ENCODE measurements around the gene EIF4E2. TPM values are rescaled to one million over a fixed set of nuclear protein-coding genes. Genes with fewer than 3 reads are reported as not detected.
A peak's percentile ranks its signal among the peaks of the same experiment; 100 is the strongest.
"Not testable (repeated sequence)": the region's sequence is repeated elsewhere in the genome, so short reads cannot be mapped to it uniquely, and the experiment has no call there.

The EIF4E2 gene
- total RNA-seq, 1 donor from 2014 or later, result 127 TPM

DNA sequence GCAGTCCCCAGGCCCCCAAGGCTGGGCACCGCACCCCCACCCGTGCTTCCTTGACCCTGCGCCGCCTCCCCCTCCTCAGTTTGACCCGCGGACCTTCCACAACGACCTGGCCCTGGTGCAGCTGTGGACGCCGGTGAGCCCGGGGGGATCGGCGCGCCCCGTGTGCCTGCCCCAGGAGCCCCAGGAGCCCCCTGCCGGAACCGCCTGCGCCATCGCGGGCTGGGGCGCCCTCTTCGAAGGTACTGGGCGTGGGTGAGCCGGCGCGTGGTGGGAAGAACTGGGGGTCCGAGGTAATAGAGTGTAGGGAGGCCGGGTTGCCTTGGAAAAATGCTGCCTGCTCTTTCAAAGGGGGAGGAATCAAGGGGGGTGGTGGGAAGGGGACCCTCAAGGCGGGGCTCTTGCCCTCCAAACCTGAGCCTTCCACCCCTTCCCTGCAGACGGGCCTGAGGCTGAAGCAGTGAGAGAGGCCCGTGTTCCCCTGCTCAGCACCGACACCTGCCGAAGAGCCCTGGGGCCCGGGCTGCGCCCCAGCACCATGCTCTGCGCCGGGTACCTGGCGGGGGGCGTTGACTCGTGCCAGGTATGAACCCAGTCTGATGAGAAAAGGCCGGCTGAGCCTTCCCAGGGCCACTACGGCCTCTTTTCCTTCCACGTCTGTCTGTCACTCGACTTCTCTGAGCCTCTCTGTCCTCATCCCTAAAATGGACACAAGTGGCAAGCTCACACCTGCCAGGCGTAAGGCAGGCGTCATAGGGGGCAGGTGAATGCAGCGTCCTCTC lies 27.7 kb upstream of the EIF4E2 start:
- DNase-seq, result no peak

DNA sequence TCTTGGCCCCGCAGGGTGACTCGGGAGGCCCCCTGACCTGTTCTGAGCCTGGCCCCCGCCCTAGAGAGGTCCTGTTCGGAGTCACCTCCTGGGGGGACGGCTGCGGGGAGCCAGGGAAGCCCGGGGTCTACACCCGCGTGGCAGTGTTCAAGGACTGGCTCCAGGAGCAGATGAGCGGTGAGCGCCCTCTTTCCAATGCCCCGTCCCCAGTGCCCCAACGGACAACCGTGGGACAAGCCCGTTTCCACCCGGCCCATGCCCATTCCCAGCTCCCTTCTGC lies 27.1 kb upstream of the EIF4E2 start:
- DNase-seq, result no peak

DNA sequence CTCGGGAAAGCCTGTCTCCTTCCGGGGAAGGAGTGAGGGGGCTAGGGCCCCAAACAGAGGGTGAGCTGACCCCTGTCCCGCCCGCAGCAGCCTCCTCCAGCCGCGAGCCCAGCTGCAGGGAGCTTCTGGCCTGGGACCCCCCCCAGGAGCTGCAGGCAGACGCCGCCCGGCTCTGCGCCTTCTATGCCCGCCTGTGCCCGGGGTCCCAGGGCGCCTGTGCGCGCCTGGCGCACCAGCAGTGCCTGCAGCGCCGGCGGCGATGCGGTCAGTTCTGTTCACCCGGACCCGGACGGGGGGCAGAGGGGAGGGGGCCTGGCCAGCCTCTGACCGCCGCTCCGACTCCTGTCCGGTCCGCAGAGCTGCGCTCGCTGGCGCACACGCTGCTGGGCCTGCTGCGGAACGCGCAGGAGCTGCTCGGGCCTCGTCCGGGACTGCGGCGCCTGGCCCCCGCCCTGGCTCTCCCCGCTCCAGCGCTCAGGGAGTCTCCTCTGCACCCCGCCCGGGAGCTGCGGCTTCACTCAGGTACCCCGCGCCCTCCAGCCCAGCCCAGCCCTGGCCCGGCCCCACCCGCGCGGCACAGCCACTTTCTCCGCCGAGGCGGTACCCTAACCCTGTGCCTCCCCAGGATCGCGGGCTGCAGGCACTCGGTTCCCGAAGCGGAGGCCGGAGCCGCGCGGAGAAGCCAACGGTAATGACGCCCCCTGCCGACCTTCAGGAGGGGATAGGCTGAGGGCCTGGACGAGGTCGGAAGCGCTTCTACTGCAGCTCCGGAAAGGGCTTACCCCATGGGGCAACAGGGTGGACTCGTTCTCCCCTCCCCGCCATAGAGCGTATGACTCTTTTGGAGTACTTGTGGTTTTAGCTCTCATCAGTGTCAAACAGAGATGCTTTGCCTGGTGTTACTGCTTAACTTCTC lies 26.5 kb upstream of the EIF4E2 start:
- DNase-seq, result peak; percentile 77

DNA sequence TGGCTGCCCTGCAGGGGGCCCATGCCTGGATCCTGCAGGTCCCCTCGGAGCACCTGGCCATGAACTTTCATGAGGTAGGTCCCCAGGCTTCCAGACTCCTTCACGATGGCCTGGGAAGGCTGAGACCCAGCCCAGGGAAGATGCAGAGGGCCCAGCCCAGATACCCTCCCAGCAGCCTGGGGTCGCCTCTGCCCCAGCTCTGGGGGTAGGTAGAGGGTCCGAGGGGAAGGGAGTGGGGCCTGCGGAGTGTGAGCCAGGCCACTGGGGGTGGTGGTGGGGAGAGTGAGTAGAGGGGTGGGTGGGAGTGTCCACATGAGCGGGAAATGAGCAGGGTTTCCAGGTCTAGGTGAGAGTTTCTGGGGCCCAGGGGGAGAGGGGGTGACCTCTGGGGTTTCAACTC lies 25.7 kb upstream of the EIF4E2 start:
- DNase-seq, result no peak

DNA sequence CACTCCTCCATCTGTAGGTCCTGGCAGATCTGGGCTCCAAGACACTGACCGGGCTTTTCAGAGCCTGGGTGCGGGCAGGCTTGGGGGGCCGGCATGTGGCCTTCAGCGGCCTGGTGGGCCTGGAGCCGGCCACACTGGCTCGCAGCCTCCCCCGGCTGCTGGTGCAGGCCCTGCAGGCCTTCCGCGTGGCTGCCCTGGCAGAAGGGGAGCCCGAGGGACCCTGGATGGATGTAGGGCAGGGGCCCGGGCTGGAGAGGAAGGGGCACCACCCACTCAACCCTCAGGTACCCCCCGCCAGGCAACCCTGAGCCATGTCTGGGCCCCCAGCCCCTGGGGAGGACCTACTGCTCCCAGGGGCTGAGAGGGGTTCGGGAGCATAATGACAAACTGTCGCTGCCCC lies 25.3 kb upstream of the EIF4E2 start:
- no peak for DNase-seq

DNA sequence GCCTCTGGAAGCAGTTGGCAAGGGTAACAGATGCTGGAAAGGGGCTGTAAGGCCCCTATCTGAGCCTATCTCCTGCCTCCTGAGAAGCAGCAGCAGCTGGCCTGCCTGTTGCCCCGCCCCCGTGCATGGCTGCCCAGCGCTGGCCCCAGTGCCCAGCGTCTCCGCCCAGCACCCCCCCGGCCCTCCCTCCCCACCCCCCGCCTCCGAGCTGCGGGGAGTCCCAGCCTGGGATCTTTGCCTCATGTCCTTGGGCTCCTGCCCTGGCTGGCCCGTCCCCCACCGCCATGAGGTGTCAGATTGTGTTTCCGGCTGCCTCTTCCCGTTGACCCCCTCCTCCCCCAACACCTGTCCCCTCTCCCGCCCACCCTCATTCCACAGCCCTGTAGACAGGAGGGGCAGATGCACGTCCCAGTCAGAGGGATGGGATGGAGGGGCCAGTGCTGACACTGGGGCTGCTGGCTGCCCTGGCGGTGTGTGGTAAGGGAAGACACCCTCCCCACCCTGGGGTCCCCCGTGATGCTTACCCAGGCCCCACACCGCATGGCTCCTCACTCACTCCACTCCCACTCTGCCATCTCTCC lies 24.6 kb upstream of the EIF4E2 start, which contains the start of gene CHRND:
Gene CHRND (plus strand): TSS at position 370 of the 581 bp plus-strand sequence. CDS start 56 bp downstream, at position 426.
- peak; percentile 96 for DNase-seq

DNA sequence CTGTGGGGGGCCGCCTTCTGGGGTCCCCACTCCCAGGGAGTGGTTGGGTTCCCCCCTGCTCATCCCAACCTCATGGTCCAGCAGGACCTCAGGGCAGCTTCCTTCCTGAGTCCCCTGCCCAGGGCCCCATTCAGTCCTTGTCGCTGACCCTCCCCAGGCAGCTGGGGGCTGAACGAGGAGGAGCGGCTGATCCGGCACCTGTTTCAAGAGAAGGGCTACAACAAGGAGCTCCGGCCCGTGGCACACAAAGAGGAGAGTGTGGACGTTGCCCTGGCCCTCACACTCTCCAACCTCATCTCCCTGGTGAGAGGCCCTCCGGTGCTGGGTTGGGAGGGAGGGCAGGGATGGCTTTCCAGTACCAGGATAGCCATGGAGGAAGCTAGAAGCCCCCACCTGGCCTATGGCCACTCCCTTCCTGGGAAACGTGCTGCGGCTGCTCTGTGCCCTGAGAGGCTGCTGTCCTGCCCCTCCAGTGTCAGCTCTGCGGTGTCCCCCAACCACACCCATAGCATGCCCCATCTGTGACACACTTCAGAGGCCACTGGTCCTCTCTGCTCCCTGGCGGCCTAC lies 24.0 kb upstream of the EIF4E2 start:
- peak; percentile 71 for DNase-seq

DNA sequence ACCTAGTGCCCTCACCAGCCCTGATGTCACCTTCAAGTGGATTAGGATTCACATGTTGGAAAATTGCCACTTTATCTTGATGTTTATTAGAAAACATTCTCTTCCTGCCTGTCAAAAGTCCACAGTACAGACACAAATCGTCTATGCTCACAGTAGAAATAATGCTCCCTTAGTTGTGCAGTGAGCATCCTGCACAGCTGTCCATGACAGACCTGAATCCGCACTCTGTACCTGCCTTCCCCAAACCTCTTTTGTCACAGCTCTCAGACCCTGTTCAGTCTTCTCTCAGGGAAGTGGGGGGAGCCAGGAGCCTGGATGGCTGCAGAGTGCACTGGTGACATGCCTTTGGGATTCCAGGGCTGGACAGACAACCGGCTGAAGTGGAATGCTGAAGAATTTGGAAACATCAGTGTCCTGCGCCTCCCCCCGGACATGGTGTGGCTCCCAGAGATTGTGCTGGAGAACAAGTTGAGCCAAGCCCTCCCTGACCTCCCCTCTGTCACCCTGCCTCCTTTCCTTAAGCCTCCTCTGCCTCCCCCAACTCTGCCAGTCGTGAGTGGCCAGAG lies 22.5 kb upstream of the EIF4E2 start:
- no peak for DNase-seq

DNA sequence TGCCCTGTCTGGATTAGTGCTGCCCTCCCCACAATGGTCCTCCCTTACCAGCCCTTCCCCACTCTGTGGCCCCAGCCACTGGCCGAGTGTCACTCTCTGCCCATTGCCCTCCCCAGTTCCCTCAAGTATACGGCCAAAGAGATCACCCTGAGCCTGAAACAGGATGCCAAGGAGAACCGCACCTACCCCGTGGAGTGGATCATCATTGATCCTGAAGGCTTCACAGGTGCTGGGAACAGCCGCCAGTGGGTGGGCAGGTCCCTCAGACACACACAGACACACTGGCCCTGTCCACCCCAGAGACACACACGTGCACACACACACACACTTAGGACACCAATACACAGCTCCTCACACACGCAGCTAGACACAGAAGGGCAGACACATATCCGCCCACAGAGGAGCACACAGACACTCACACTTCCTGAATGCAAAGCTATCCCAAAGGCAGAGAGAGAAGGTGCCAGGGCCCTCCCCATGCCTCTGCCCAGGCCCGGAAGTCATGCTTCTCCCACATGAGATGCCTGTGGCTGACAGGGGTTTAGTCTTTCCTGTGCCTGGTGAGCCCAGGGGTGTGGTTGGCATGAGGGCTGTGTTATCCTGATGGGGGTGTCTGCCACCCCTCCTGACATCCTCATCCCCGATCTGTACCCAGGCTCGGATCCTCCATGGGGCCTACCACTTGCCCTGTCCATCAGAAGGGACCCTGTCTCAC lies 21.6 kb upstream of the EIF4E2 start:
- DNase-seq, result no peak

DNA sequence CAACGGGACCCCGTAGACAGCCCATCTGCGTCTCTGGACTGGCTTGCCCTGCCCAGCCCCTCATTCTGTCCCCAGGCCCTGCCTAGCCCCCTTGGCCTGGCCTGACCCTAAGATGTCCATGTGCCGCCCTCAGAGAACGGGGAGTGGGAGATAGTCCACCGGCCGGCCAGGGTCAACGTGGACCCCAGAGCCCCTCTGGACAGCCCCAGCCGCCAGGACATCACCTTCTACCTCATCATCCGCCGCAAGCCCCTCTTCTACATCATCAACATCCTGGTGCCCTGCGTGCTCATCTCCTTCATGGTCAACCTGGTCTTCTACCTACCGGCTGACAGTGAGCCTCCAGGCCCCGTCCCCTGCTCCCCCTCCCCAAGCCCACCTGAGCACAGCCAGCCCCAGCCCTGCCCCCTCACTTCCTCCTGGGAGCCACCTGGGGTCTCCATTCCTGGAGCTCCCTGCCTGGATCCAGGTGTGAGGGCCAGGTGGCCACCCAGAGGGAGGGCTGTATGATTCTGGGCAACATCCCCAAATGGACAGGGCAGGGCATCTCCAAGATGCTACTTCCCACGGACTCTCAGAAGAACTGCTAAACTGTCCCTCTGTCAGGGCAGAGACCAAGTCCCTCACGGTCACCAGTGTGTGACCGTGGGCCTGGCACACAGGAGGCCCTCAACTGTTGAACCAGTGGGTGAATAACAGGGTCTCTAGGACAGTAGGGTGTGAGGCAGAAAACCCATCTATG lies 20.5 kb upstream of the EIF4E2 start:
- DNase-seq, result no peak

DNA sequence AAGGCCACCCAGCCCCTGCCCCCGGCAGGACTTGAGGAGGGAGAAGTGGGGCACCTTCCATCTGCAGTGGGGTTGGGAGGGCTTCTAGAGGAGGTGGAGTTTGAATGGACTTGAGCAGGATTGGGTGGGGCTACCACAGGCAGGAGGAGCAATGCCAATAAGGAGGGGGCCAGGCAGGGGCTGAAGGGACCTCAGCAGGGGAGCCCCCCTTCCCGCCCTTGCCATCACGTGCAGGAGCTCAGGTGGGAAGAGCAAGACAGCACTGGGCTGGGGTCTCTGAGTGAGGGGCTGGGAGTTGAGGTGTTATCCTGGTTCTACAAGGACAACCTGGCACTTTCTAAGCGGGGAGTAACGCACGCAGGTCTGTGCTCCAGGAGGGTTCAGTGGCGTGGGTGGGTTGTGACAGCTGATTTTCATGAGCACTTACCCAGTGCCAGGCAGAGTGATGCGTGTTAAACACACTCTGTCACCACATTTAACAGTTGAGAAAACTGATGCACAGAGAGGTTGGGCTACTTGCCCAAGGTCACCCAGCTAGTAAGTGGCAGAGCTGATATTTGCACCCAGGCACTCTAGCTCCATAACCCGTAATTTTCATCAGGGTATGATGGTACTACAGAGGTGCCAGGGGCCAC lies 19.7 kb upstream of the EIF4E2 start:
- no peak for DNase-seq

DNA sequence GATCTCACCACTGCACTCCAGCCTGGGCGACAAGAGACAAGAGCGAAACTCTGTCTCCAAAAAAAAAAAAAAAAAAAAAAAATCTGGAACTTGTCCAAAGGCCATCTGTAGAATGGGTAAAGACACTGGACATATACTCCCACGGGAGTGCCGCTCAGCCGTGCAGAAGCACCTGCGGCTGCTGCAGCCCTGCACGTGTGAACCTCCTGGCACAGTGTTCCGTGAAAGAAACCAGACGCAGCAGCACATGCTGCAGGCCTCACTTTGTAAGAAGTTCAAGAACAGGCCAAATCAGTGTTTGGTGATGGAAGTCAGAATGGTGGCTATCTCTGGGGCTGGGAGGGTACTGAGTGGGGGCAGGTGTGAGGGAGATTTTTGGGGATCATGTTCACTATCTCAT lies 18.1 kb upstream of the EIF4E2 start:
- peak; percentile 81 for DNase-seq

DNA sequence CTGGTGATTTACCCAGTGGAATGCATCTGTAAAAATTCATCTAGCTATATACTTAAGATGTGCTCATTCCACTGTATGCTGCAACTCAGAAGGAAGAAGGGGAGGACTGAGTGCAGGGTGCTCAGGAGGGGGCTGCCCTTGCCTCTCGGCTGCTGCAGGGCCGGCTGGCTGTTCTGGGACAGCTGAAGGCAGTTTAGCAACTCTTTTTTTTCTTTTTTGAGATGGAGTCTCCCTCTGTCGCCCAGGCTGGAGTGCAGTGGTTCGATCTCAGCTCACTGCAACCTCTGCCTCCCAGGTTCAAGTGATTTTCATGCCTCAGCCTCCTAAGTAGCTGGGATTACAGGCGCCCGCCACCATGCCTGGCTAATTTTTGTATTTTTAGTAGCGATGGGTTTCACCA lies 17.7 kb upstream of the EIF4E2 start:
- DNase-seq, result not testable (repeated sequence)

DNA sequence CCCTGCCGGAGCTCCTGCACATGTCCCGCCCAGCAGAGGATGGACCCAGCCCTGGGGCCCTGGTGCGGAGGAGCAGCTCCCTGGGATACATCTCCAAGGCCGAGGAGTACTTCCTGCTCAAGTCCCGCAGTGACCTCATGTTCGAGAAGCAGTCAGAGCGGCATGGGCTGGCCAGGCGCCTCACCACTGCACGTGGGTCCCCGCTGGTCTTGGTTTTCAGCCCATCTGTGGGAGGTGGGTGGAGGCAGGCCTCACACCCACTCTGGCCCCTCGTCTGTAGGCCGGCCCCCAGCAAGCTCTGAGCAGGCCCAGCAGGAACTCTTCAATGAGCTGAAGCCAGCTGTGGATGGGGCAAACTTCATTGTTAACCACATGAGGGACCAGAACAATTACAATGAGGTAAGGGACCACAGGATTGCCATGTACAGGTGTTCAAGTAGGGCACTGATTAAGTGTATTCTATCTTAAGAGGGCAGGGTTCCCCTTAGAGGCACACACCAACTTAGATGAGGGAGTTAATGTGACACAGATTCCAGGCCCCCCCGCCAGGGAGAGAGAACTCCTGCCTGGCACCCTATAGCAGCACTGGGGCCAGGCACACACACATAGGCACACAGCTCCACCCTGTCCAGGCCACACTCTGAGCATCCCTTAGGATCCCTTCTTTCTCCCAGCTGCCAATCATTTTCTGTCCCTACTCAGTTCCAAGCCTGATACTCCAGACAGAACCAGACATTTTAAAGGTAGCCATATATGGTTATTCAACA lies 16.4 kb upstream of the EIF4E2 start:
- peak; percentile 51 for DNase-seq

DNA sequence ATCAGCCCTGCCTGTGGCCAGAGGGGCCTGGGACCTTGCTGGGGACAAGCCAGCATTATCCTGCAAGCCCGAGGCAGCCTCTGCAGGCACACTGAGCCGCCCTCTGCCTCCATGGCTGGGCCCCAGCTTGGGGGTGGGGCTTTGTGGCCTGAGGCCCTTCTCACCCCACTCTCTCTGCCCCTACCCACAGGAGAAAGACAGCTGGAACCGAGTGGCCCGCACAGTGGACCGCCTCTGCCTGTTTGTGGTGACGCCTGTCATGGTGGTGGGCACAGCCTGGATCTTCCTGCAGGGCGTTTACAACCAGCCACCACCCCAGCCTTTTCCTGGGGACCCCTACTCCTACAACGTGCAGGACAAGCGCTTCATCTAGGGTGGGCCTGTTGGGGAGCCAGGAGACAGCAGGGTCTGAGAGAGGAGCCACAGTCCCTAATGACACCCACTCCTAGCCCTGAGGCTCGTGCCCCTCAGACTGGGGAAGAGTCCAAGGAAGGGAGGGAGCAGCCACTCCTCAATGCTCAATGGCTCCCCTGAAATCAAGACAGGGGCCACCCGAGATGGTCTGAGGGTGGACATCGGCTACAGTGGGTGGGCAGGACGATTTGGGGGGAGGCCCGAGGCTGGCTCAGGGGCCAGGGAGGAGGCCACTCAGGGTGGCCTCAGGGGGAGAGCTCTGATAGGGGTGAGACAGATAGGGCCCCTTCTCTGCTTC lies 15.4 kb upstream of the EIF4E2 start:
- DNase-seq, result no peak

DNA sequence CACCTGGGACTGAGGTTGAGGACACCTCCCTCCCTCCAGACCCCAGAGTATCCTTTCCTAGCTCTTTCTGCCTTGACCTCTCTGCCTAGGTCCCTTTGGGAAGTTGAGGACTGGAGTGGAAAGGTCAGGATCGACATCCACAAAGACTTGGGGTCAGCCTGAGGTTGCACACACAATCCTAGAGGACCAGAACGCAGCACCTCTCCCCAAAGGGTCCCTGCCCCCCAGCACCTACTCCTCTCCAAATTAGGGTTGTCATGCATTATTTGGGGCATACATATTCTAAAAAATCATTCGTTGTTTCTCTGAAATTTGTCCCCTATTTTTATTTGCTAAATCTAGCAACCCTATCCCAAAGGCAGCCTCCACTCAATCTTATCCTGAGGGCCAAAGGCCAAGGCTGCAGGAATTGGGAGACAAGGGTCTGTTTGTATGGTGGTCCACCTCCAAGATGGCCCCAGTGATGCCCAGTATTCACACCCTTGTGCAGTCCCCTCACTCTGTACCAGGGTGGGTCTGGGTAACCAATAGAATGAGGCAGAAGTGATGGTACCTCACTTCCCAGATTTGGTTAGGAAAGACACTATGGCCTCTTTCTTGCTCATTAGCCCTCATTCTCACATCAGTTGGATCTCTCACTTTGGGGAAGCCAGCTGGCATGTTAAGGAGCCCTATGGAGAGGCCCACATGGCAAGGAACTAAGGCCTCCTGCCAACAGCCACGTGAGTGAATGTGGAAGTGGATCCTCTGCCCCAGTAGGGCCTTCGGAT lies 14.5 kb upstream of the EIF4E2 start:
- DNase-seq, result no peak

DNA sequence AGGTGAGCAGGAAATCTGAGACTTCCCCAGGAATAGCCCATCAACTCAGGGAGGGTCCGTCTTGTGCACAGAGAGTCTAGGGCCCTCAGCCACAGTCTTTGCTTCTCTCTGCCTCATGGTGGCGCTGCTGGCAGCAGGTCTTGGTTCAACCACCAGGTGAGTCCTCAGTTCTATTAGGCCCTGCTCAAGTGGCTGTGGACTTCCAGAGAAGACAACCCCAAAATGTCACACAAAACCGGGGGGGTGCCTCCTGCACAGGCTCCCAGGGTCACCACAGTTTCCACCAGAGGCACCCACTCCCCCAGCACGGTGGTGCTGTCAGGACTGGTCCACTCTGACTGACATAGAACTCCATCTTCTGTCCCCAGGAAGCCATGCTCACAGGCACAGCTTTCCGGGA lies 13.4 kb upstream of the EIF4E2 start:
- no peak for DNase-seq

DNA sequence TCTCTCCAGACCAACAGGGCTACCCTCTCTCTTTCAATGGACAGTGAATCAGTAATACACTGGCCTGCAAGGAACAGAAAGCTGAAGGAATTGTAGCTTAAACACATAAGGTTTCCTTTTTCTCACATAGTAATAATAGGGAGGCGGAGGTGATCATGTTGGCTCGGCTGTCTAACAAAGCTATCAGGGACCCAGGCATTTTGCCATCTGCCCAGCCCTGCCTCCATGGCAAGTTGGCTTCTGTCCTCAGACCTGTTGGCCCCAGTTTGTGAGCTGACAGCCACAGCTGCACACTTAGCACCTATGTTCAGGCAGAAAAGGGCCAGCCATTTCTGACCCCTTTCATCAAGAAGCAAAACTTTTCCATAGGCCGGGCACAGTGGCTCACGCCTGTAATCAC lies 13.0 kb upstream of the EIF4E2 start:
- peak; percentile 62 for DNase-seq

Measured in tongue (tissue), 2 donors.